Measurements from ENCODE around the gene CENPU. TPM values are rescaled to one million over a fixed set of nuclear protein-coding genes. Genes with fewer than 3 reads are reported as not detected.
A peak's percentile ranks its signal among the peaks of the same experiment; 100 is the strongest.

CENPU gene
- total and polyA plus RNA-seq, 10 of the 15 experiments (the other 5 are each of a cell fraction or from before 2014, with no cell fraction given), result 26.6 to 90.8 (median 53.8) TPM

DNA sequence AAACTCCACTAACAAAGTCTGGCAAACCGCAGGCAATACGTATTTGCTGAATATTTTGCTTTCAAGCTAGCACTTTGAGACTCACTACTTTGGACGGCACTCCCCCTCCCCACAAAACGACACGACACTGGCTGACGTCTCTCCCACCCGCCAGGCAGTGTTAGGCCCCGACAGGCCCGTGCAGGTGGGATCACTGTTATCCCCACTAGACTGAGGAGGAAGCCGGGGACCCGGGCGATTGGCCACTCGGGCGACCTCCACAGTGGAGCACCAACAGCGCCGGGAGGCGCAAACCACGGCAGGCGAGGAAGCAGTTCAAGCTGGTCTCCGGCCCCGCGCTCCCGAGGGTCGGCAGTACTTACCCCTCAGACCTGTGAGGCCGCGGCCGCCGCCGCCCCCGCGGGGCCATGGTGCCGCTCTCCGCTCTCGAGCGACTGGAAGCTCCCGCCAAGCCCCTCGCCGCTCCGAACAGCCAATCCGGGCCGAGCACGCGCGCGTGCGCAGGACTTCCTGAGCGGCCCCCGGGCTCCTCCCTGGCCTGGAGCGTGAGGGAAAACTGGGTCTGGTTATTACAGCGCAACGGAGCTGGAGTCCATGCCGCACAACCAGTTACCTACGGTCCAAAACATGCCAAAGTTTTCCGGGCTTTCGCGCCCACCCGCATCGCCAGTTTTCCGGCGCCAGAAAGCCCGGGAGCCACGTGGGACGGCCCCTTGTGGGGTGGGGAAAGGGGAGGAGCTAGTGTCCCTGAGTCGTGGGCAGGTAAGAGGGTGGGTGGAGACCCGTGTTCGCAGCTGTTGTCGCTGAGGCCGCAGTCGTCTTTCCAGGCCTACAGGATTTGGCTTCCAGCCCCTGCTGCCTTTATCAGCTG, at the start of gene CENPU (continued):
- TF ChIP-seq MYC (IDR thresholded peaks at IDR 0.05; ENCODE audit: insufficient read depth, insufficient read length, insufficient replicate concordance, low read length, severe bottlenecking) (no peak), PAX8 (IDR thresholded peaks at IDR 0.05) (no peak), ATF7 (IDR thresholded peaks at IDR 0.05; ENCODE audit: low read depth) (peak; percentile 67; the same call in 1 of the 2 replicates), TARDBP (IDR thresholded peaks at IDR 0.05; ENCODE audit: borderline replicate concordance) (no peak; the same call in 1 of the 2 replicates), ESRRA (IDR thresholded peaks at IDR 0.05; ENCODE audit: low read length) (peak; percentile 58; the same call in 1 of the 2 replicates), SIN3A (IDR thresholded peaks at IDR 0.05; ENCODE audit: low read depth, low read length) (peak; percentile 96), CBX5 (IDR thresholded peaks at IDR 0.05; ENCODE audit: low read depth) (peak; percentile 98), NBN (IDR thresholded peaks at IDR 0.05) (peak; percentile 98), IKZF1 (conservative IDR thresholded peaks at IDR 0.05) (peak; percentile 96)
- TF ChIP-seq, protein P1, sequence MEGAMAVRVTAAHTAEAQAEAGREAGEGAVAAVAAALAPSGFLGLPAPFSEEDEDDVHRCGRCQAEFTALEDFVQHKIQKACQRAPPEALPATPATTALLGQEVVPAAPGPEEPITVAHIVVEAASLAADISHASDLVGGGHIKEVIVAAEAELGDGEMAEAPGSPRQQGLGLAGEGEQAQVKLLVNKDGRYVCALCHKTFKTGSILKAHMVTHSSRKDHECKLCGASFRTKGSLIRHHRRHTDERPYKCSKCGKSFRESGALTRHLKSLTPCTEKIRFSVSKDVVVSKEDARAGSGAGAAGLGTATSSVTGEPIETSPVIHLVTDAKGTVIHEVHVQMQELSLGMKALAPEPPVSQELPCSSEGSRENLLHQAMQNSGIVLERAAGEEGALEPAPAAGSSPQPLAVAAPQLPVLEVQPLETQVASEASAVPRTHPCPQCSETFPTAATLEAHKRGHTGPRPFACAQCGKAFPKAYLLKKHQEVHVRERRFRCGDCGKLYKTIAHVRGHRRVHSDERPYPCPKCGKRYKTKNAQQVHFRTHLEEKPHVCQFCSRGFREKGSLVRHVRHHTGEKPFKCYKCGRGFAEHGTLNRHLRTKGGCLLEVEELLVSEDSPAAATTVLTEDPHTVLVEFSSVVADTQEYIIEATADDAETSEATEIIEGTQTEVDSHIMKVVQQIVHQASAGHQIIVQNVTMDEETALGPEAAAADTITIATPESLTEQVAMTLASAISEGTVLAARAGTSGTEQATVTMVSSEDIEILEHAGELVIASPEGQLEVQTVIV (IDR thresholded peaks at IDR 0.05; ENCODE audit: borderline replicate concordance, partially characterized antibody), result peak; percentile 97
- TF ChIP-seq, protein P2, sequence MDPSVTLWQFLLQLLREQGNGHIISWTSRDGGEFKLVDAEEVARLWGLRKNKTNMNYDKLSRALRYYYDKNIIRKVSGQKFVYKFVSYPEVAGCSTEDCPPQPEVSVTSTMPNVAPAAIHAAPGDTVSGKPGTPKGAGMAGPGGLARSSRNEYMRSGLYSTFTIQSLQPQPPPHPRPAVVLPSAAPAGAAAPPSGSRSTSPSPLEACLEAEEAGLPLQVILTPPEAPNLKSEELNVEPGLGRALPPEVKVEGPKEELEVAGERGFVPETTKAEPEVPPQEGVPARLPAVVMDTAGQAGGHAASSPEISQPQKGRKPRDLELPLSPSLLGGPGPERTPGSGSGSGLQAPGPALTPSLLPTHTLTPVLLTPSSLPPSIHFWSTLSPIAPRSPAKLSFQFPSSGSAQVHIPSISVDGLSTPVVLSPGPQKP (IDR thresholded peaks at IDR 0.05; ENCODE audit: low read depth, low read length), result peak; percentile 77; the same call in 1 of the 2 replicates
- TF ChIP-seq, protein P3, sequence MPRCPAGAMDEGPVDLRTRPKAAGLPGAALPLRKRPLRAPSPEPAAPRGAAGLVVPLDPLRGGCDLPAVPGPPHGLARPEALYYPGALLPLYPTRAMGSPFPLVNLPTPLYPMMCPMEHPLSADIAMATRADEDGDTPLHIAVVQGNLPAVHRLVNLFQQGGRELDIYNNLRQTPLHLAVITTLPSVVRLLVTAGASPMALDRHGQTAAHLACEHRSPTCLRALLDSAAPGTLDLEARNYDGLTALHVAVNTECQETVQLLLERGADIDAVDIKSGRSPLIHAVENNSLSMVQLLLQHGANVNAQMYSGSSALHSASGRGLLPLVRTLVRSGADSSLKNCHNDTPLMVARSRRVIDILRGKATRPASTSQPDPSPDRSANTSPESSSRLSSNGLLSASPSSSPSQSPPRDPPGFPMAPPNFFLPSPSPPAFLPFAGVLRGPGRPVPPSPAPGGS (IDR thresholded peaks at IDR 0.05; ENCODE audit: borderline replicate concordance, insufficient read depth, low read depth, low read length, poor library complexity, severe bottlenecking), result peak; percentile 45
- TF ChIP-seq, protein P4, sequence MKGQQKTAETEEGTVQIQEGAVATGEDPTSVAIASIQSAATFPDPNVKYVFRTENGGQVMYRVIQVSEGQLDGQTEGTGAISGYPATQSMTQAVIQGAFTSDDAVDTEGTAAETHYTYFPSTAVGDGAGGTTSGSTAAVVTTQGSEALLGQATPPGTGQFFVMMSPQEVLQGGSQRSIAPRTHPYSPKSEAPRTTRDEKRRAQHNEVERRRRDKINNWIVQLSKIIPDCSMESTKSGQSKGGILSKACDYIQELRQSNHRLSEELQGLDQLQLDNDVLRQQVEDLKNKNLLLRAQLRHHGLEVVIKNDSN (IDR thresholded peaks at IDR 0.05; ENCODE audit: borderline replicate concordance, extremely low read length, insufficient read depth, low read depth, low read length), result peak; percentile 81
- TF ChIP-seq, protein P5, sequence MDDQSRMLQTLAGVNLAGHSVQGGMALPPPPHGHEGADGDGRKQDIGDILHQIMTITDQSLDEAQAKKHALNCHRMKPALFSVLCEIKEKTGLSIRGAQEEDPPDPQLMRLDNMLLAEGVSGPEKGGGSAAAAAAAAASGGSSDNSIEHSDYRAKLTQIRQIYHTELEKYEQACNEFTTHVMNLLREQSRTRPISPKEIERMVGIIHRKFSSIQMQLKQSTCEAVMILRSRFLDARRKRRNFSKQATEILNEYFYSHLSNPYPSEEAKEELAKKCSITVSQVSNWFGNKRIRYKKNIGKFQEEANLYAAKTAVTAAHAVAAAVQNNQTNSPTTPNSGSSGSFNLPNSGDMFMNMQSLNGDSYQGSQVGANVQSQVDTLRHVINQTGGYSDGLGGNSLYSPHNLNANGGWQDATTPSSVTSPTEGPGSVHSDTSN (IDR thresholded peaks at IDR 0.05; ENCODE audit: insufficient replicate concordance, low read depth, low read length), result peak; percentile 29
- TF ChIP-seq, protein P6, sequence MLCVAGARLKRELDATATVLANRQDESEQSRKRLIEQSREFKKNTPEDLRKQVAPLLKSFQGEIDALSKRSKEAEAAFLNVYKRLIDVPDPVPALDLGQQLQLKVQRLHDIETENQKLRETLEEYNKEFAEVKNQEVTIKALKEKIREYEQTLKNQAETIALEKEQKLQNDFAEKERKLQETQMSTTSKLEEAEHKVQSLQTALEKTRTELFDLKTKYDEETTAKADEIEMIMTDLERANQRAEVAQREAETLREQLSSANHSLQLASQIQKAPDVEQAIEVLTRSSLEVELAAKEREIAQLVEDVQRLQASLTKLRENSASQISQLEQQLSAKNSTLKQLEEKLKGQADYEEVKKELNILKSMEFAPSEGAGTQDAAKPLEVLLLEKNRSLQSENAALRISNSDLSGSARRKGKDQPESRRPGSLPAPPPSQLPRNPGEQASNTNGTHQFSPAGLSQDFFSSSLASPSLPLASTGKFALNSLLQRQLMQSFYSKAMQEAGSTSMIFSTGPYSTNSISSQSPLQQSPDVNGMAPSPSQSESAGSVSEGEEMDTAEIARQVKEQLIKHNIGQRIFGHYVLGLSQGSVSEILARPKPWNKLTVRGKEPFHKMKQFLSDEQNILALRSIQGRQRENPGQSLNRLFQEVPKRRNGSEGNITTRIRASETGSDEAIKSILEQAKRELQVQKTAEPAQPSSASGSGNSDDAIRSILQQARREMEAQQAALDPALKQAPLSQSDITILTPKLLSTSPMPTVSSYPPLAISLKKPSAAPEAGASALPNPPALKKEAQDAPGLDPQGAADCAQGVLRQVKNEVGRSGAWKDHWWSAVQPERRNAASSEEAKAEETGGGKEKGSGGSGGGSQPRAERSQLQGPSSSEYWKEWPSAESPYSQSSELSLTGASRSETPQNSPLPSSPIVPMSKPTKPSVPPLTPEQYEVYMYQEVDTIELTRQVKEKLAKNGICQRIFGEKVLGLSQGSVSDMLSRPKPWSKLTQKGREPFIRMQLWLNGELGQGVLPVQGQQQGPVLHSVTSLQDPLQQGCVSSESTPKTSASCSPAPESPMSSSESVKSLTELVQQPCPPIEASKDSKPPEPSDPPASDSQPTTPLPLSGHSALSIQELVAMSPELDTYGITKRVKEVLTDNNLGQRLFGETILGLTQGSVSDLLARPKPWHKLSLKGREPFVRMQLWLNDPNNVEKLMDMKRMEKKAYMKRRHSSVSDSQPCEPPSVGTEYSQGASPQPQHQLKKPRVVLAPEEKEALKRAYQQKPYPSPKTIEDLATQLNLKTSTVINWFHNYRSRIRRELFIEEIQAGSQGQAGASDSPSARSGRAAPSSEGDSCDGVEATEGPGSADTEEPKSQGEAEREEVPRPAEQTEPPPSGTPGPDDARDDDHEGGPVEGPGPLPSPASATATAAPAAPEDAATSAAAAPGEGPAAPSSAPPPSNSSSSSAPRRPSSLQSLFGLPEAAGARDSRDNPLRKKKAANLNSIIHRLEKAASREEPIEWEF (IDR thresholded peaks at IDR 0.05; ENCODE audit: insufficient replicate concordance, low read depth, low read length), result no peak
